WERI-Rb-1 (cell line): ENCODE results near the gene KLHL40.
A peak's percentile ranks its signal among the peaks of the same experiment; 100 is the strongest.

Source experiments
- DNase-seq: peaks from one replicate; pipeline ENCODE4 v3.0.0-alpha.2; 2020
- H3K27ac ChIP-seq: fragments of 250-450 bp; sonication (Bioruptor Pico); 2 replicates; pipeline ENCODE4 v1.5.1; 2020; ENCODE audit warnings: mild to moderate bottlenecking, moderate library complexity
- H3K27me3 ChIP-seq: fragments of 250-450 bp; sonication (Bioruptor Pico); 2 replicates; pipeline ENCODE4 v1.5.1; 2021; ENCODE audit warnings: mild to moderate bottlenecking, low read depth, moderate library complexity; ENCODE audit not compliant: insufficient read depth, severe bottlenecking
- H3K36me3 ChIP-seq: fragments of 250-450 bp; sonication (Bioruptor Pico); 2 replicates; pipeline ENCODE4 v1.5.1; 2020; ENCODE audit warnings: mild to moderate bottlenecking, moderate library complexity
- H3K4me3 ChIP-seq: 2 replicates; pipeline ENCODE4 v1.5.1; 2011; ENCODE audit warnings: low read depth, mild to moderate bottlenecking, control low read depth, low read length
- H3K9me3 ChIP-seq: fragments of 250-450 bp; sonication (Bioruptor Pico); 2 replicates; pipeline ENCODE4 v1.5.1; 2021; ENCODE audit warnings: mild to moderate bottlenecking, moderate library complexity; ENCODE audit not compliant: severe bottlenecking
- CTCF ChIP-seq: IDR thresholded peaks from 2 replicates; pipeline ENCODE4 v1.5.1; 2011; ENCODE audit warnings: low read depth, mild to moderate bottlenecking, control low read depth, inconsistent platforms, low read length

The KLHL40 gene

GRCh38 chr3:42705962-42706585 is 20.7 kb downstream of the KLHL40 start:
- no peak overlapping the region for H3K4me3 ChIP-seq
- no peak for TF ChIP-seq CTCF
- no peak for DNase-seq
- no peaks in the 10 kb centered on the region for H3K27me3 ChIP-seq
- no peaks in the 10 kb centered on the region for H3K9me3 ChIP-seq
- H3K36me3 ChIP-seq: no peaks in the 10 kb centered on the region
- H3K27ac ChIP-seq: no peak overlapping the region

GRCh38 chr3:42706721-42707619 is 21.6 kb downstream of the KLHL40 start:
- H3K9me3 ChIP-seq: no peaks in the 10 kb centered on the region
- TF ChIP-seq CTCF: no peak
- DNase-seq: no peak
- H3K27ac ChIP-seq: no peak overlapping the region
- H3K27me3 ChIP-seq: no peaks in the 10 kb centered on the region
- H3K4me3 ChIP-seq: no peak overlapping the region
- H3K36me3 ChIP-seq: no peaks in the 10 kb centered on the region

- H3K9me3 ChIP-seq: no peaks in the 10 kb centered on the region
- no peak overlapping the region for H3K4me3 ChIP-seq
- H3K27me3 ChIP-seq: no peaks in the 10 kb centered on the region
- no peak for TF ChIP-seq CTCF
- H3K27ac ChIP-seq: no peak overlapping the region
- no peak for DNase-seq
- H3K36me3 ChIP-seq: no peaks in the 10 kb centered on the region
Observed at GRCh38 chr3:42707620-42708355, 22.5 kb downstream of the KLHL40 start.

- Histone ChIP-seq H3K9me3 (no peaks in the 10 kb centered on the region), H3K27ac (no peak overlapping the region; the same call in 1 of the 2 replicates), H3K4me3 (no peak overlapping the region), H3K27me3 (no peaks in the 10 kb centered on the region), H3K36me3 (no peaks in the 10 kb centered on the region)
- peak; percentile 68 for DNase-seq
- no peak for TF ChIP-seq CTCF
Observed at GRCh38 chr3:42708611-42709151, 23.3 kb downstream of the KLHL40 start.

- H3K4me3 ChIP-seq: no peak overlapping the region
- no peaks in the 10 kb centered on the region for H3K36me3 ChIP-seq
- H3K27me3 ChIP-seq: no peaks in the 10 kb centered on the region
- TF ChIP-seq CTCF: no peak
- DNase-seq: peak; percentile 3
- H3K27ac ChIP-seq: no peak overlapping the region
- H3K9me3 ChIP-seq: no peaks in the 10 kb centered on the region
Observed at GRCh38 chr3:42709621-42710020, 24.3 kb downstream of the KLHL40 start.
